GM12892 (cell line): ENCODE results near the gene NOL4L.
"Not testable (repeated sequence)": the region's sequence is repeated elsewhere in the genome, so short reads cannot be mapped to it uniquely, and the experiment has no call there.

ENCODE experiments used
- DNase-seq: peaks from one replicate; pipeline ENCODE4 v3.0.0; 2011; ENCODE audit not compliant: insufficient read length
- FAIRE-seq: peaks from 2 replicates; lab custom pipeline; 2011; peaks lifted over from hg19 to GRCh38; lab: Jason Lieb, UNC
- POLR2A ChIP-seq: IDR thresholded peaks from 2 replicates; pipeline ENCODE4 v1.6.1; 2011; ENCODE audit warnings: low read depth, low read length, control low read depth
- POLR2AphosphoS5 ChIP-seq: IDR thresholded peaks from 2 replicates; pipeline ENCODE4 v1.6.1; 2011; ENCODE audit warnings: low read depth, low read length, control low read depth
- TAF1 ChIP-seq: IDR thresholded peaks from 2 replicates; pipeline ENCODE4 v1.6.1; 2011; ENCODE audit warnings: low read depth, mild to moderate bottlenecking, control low read depth, low read length, borderline replicate concordance

NOL4L gene

GRCh38 chr20:32415494-32415893 lies 169.6 kb downstream of the NOL4L start:
- no peak for TF ChIP-seq TAF1
- TF ChIP-seq POLR2A: no peak
- TF ChIP-seq POLR2AphosphoS5: no peak
- DNase-seq (no peak), FAIRE-seq (no peak)

GRCh38 chr20:32411955-32412706 lies 173.0 kb downstream of the NOL4L start:
- TF ChIP-seq POLR2AphosphoS5 (no peak), TAF1 (no peak), POLR2A (no peak)
- DNase-seq: no peak
- no peak for FAIRE-seq

- not testable (repeated sequence) for DNase-seq, FAIRE-seq
Measured at GRCh38 chr20:32407131-32407750, 177.9 kb downstream of the NOL4L start.

- FAIRE-seq (no peak), DNase-seq (no peak)
- TF ChIP-seq TAF1 (no peak), POLR2A (no peak), POLR2AphosphoS5 (no peak)
Measured at GRCh38 chr20:32406701-32407100, 178.4 kb downstream of the NOL4L start.

- no peak for FAIRE-seq
- no peak for DNase-seq
- TF ChIP-seq TAF1: no peak
- TF ChIP-seq POLR2A: no peak
- no peak for TF ChIP-seq POLR2AphosphoS5
Measured at GRCh38 chr20:32404017-32404416, 181.1 kb downstream of the NOL4L start.

- TF ChIP-seq POLR2A: no peak
- no peak for TF ChIP-seq TAF1
- no peak for TF ChIP-seq POLR2AphosphoS5
- DNase-seq (no peak), FAIRE-seq (no peak)
Measured at GRCh38 chr20:32400476-32400875, 184.7 kb downstream of the NOL4L start.

GRCh38 chr20:32397567-32398084 lies 187.5 kb downstream of the NOL4L start:
- TF ChIP-seq POLR2AphosphoS5 (no peak), TAF1 (no peak), POLR2A (no peak)
- DNase-seq (no peak), FAIRE-seq (no peak)

GRCh38 chr20:32396646-32397160 lies 188.4 kb downstream of the NOL4L start:
- DNase-seq (no peak), FAIRE-seq (no peak)
- TF ChIP-seq POLR2AphosphoS5: no peak

- DNase-seq (no peak), FAIRE-seq (no peak)
- TF ChIP-seq POLR2AphosphoS5 (no peak), POLR2A (no peak), TAF1 (no peak)
Measured at GRCh38 chr20:32395066-32395465, 190.1 kb downstream of the NOL4L start.
